ENCODE results near the gene SBK2. TPM values are rescaled to one million over a fixed set of nuclear protein-coding genes. Genes with fewer than 3 reads are reported as not detected.

The SBK2 gene
- total RNA-seq, 4 donors from 2014 or later = not detected

DNA sequence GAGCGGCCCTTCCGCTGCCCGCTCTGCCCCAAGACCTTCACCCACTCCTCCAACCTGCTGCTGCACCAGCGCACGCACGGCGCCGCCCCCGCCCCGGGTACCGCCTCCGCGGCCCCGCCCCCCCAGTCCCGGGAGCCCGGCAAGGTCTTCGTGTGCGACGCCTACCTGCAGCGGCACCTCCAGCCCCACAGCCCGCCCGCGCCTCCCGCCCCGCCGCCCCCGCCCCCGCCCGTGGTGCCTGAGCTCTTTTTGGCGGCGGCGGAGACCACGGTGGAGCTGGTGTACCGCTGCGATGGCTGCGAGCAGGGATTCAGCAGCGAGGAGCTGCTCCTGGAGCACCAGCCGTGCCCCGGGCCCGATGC lies 55.2 kb downstream of the SBK2 start:
- Histone ChIP-seq H3K4me1 (peaks cover 49 to 59% (median 52%) of the 10 kb centered on the region in 4 donors), H3K9me3 (no peaks in the 10 kb centered on the region), H3K27ac (replicated peaks in 1 of 4) (no peak overlapping the region), H3K27me3 (no peaks in the 10 kb centered on the region), H3K36me3 (peaks cover 18 to 33% (median 27%) of the 10 kb centered on the region in 4 donors), H3K4me3 (no peak overlapping the region)
- TF ChIP-seq, protein P1, sequence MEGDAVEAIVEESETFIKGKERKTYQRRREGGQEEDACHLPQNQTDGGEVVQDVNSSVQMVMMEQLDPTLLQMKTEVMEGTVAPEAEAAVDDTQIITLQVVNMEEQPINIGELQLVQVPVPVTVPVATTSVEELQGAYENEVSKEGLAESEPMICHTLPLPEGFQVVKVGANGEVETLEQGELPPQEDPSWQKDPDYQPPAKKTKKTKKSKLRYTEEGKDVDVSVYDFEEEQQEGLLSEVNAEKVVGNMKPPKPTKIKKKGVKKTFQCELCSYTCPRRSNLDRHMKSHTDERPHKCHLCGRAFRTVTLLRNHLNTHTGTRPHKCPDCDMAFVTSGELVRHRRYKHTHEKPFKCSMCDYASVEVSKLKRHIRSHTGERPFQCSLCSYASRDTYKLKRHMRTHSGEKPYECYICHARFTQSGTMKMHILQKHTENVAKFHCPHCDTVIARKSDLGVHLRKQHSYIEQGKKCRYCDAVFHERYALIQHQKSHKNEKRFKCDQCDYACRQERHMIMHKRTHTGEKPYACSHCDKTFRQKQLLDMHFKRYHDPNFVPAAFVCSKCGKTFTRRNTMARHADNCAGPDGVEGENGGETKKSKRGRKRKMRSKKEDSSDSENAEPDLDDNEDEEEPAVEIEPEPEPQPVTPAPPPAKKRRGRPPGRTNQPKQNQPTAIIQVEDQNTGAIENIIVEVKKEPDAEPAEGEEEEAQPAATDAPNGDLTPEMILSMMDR (IDR thresholded peaks at IDR 0.05) = no peak
- TF ChIP-seq POLR2A (IDR thresholded peaks at IDR 0.05; ENCODE audit: low read depth) (no peak), EP300 (IDR thresholded peaks at IDR 0.05) (no peak), POLR2AphosphoS5 (IDR thresholded peaks at IDR 0.05) (no peak)
- WGBS = 78% methylated on average over 8 of the region's 40 CpGs
- no peak for DNase-seq (ENCODE audit: extremely low spot score)
- intact Hi-C loops (cut with DNase I) = no loop called here

- Histone ChIP-seq H3K36me3 (peaks cover 18 to 33% (median 27%) of the 10 kb centered on the region in 4 donors), H3K27me3 (no peaks in the 10 kb centered on the region), H3K4me1 (peaks cover 44 to 54% (median 47%) of the 10 kb centered on the region in 4 donors), H3K27ac (replicated peaks in 1 of 4) (no peak overlapping the region), H3K9me3 (no peaks in the 10 kb centered on the region), H3K4me3 (no peak overlapping the region)
- intact Hi-C loops (cut with DNase I) = no loop called here
- no peak for DNase-seq (ENCODE audit: extremely low spot score)
- TF ChIP-seq POLR2A (IDR thresholded peaks at IDR 0.05; ENCODE audit: low read depth) (no peak), POLR2AphosphoS5 (IDR thresholded peaks at IDR 0.05) (no peak), EP300 (IDR thresholded peaks at IDR 0.05) (no peak)
- TF ChIP-seq, protein P1 (IDR thresholded peaks at IDR 0.05) = no peak
- 96% methylated on average over 41 of the region's 52 CpGs for WGBS
These were observed 55.7 kb downstream of the SBK2 start for GRCh38 chr19:55481148-55481793.

DNA sequence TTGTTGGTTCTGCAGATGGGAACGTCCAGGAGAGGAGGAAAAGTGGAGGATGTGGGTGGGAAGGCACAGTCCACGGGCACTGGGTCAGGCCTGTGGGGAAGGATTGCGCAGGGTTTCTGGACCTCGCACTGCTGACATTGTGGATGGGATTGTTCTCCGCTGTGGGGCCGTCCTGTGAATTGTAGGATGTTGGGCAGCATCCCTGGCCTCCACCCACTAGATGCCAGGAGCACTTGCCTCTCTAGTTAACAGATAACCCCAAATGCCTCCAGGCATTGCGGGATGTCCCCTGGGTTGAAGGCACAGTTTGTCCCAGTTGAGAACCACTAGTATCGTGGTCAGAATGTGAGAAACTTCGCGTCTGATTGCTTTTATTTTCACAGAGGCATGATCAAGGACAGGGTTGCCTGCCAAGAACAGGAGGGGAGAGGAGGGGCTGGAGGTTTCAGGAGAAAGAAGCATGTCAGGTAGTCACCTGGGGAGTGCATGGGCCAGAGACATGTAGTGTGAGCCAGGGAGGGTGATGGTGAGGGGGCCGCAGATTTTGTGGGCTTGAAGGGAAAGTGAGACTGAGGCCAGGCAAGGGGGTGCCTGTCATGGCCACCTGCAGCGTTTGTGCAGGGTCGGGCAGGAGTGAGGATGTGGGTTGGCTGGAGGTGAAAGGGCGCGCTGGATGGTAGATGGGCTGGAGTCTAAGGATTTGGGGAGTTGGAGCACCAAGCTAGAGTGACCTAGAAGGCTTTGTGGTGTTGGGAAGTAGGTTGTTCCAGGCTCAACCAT lies 57.3 kb downstream of the SBK2 start:
- H3K27ac ChIP-seq (replicated peaks in 1 of 4) = no peak overlapping the region
- no peak for DNase-seq (ENCODE audit: extremely low spot score)

GRCh38 chr19:55479045-55479444 lies 57.9 kb downstream of the SBK2 start:
- Histone ChIP-seq H3K4me3 (no peak overlapping the region), H3K27ac (replicated peaks in 1 of 4) (no peak overlapping the region), H3K9me3 (no peaks in the 10 kb centered on the region), H3K27me3 (no peaks in the 10 kb centered on the region), H3K4me1 (peaks cover 29 to 39% (median 32%) of the 10 kb centered on the region in 4 donors), H3K36me3 (peaks cover 18 to 33% (median 27%) of the 10 kb centered on the region in 4 donors)
- intact Hi-C loops (cut with DNase I) = no loop called here
- TF ChIP-seq POLR2AphosphoS5 (IDR thresholded peaks at IDR 0.05) = no peak
- TF ChIP-seq EP300 (IDR thresholded peaks at IDR 0.05) = no peak
- TF ChIP-seq, protein P1 (IDR thresholded peaks at IDR 0.05) = no peak
- no peak for TF ChIP-seq POLR2A (IDR thresholded peaks at IDR 0.05; ENCODE audit: low read depth)
- DNase-seq (ENCODE audit: extremely low spot score) = no peak
- WGBS = 86% methylated on average over 17 of the region's 17 CpGs

More for the DNA sequence above, 57.3 kb downstream of the SBK2 start:
- Histone ChIP-seq H3K36me3 (peaks cover 18 to 33% (median 27%) of the 10 kb centered on the region in 4 donors), H3K4me1 (peaks cover 35 to 45% (median 38%) of the 10 kb centered on the region in 4 donors), H3K9me3 (no peaks in the 10 kb centered on the region), H3K4me3 (no peak overlapping the region), H3K27me3 (no peaks in the 10 kb centered on the region)
- TF ChIP-seq EP300 (IDR thresholded peaks at IDR 0.05) (no peak), POLR2AphosphoS5 (IDR thresholded peaks at IDR 0.05) (no peak), POLR2A (IDR thresholded peaks at IDR 0.05; ENCODE audit: low read depth) (no peak)
- TF ChIP-seq, protein P1 (IDR thresholded peaks at IDR 0.05) = no peak
- WGBS = 78% methylated on average over 15 of the region's 15 CpGs
- intact Hi-C loops (cut with DNase I) = no loop called here

Other genes with a start within 250 kb of the SBK2 start
- 1 to 10 TPM in 3 of 4 donors, under 1 TPM in 1; 0.83 to 5.2 (median 2.7) TPM for gene TMEM150B, start 211.8 kb downstream of the SBK2 start, total RNA-seq
- gene KMT5C, start 197.3 kb downstream of the SBK2 start, total RNA-seq = 1 to 10 TPM; 5.0 to 8.7 (median 8.1) TPM
- gene COX6B2, start 182.4 kb downstream of the SBK2 start, total RNA-seq = under 1 TPM in 1 of 4 donors, not detected in 3; 0.19 TPM
- not detected for gene GARIN5B, start 173.9 kb downstream of the SBK2 start, total RNA-seq
- under 1 TPM in 2 of 4 donors, not detected in 2; 0.33 to 0.34 TPM for gene IL11, start 166.7 kb downstream of the SBK2 start, total RNA-seq
- not detected for gene TMEM190, start 160.3 kb downstream of the SBK2 start, total RNA-seq
- gene TMEM238, start 152.8 kb downstream of the SBK2 start, total RNA-seq = 1 to 10 TPM in 2 of 4 donors, under 1 TPM in 2; 0.83 to 7.5 (median 1.00) TPM
- gene RPL28, start 151.2 kb downstream of the SBK2 start, total RNA-seq = 100 to 1,000 TPM; 263 to 419 (median 369) TPM
- 10 to 100 TPM in 3 of 4 donors, 1 to 10 TPM in 1; 9.1 to 37.9 (median 22.0) TPM for gene UBE2S, start 129.3 kb downstream of the SBK2 start, total RNA-seq
- gene SHISA7, start 93.8 kb downstream of the SBK2 start, total RNA-seq = under 1 TPM in 2 of 4 donors, not detected in 2; under 0.01 to 0.13 TPM
- 100 to 1,000 TPM in 1 of 4 donors, 10 to 100 TPM in 3; 66.8 to 104 (median 77.7) TPM for gene ISOC2, start 75.5 kb downstream of the SBK2 start, total RNA-seq
- gene C19orf85, start 72.4 kb downstream of the SBK2 start, total RNA-seq = not detected
- gene ZNF628, start 60.5 kb downstream of the SBK2 start, total RNA-seq = 10 to 100 TPM in 3 of 4 donors, 1 to 10 TPM in 1; 5.1 to 16.6 (median 11.9) TPM
- 10 to 100 TPM in 3 of 4 donors, 1 to 10 TPM in 1; 5.8 to 14.2 (median 10.2) TPM for gene NAT14, start 51.9 kb downstream of the SBK2 start, total RNA-seq
- gene SSC5D, start 48.7 kb downstream of the SBK2 start, total RNA-seq = 10 to 100 TPM in 3 of 4 donors, 1 to 10 TPM in 1; 9.5 to 41.2 (median 14.6) TPM
- gene SBK3, start 8.4 kb upstream of the SBK2 start, total RNA-seq = 1 to 10 TPM in 2 of 4 donors, under 1 TPM in 1, not detected in 1; 0.83 to 1.5 (median 1.5) TPM
- 10 to 100 TPM in 1 of 4 donors, 1 to 10 TPM in 3; 4.2 to 11.1 (median 8.1) TPM for gene ZNF579, start 43.7 kb upstream of the SBK2 start, total RNA-seq
- 10 to 100 TPM in 2 of 4 donors, 1 to 10 TPM in 2; 8.3 to 17.3 (median 11.4) TPM for gene FIZ1, start 62.4 kb upstream of the SBK2 start, total RNA-seq
- gene ZNF524, start 63.2 kb upstream of the SBK2 start, total RNA-seq = 10 to 100 TPM; 20.5 to 36.2 (median 27.9) TPM
- gene ZNF865, start 68.5 kb upstream of the SBK2 start, total RNA-seq = 10 to 100 TPM in 2 of 4 donors, 1 to 10 TPM in 2; 7.5 to 15.4 (median 10.2) TPM
- gene ZNF784, start 87.4 kb upstream of the SBK2 start, total RNA-seq = 1 to 10 TPM; 2.5 to 6.3 (median 4.0) TPM
- 10 to 100 TPM; 38.3 to 66.8 (median 43.1) TPM for gene ZNF580, start 103.9 kb upstream of the SBK2 start, total RNA-seq
- 10 to 100 TPM; 13.3 to 26.6 (median 18.2) TPM for gene ZNF581, start 106.5 kb upstream of the SBK2 start, total RNA-seq
- gene CCDC106, start 111.1 kb upstream of the SBK2 start, total RNA-seq = 10 to 100 TPM in 3 of 4 donors, 1 to 10 TPM in 1; 9.4 to 22.0 (median 19.2) TPM
- 100 to 1,000 TPM in 2 of 4 donors, 10 to 100 TPM in 2; 80.4 to 122 (median 104) TPM for gene U2AF2, start 117.9 kb upstream of the SBK2 start, total RNA-seq
- 100 to 1,000 TPM in 2 of 4 donors, 10 to 100 TPM in 2; 30.7 to 176 (median 104) TPM for gene EPN1, start 138.1 kb upstream of the SBK2 start, total RNA-seq
- not detected for gene NLRP9, start 201.3 kb upstream of the SBK2 start, total RNA-seq
- not detected for gene RFPL4A, start 222.0 kb upstream of the SBK2 start, total RNA-seq
- gene RFPL4AL1, start 232.0 kb upstream of the SBK2 start, total RNA-seq = not detected